Measurements from ENCODE around the gene GCNT3.

- TF ChIP-seq POLR2A (IDR thresholded peaks at IDR 0.05; ENCODE audit: low read depth, low read length) (no peak), POLR2AphosphoS5 (IDR thresholded peaks at IDR 0.05; ENCODE audit: low read depth, low read length) (no peak), TAF1 (IDR thresholded peaks at IDR 0.05; ENCODE audit: low read depth, low read length) (no peak)
These were observed 24.6 kb downstream of the GCNT3 start for GRCh38 chr15:59636184-59636583.

Data from GM12891 (cell line).